OCI-LY1 (cell line): ENCODE data around the gene GABBR2.

Experiments
- H2AFZ ChIP-seq: fragments of 200-600 bp; sonication (generic), shearing (Covaris generic); 2 replicates; pipeline ENCODE4 v1.6.0; 2014; ENCODE audit warnings: antibody characterized with exemption, mild to moderate bottlenecking, low read length
- H3F3A ChIP-seq: fragments of 200-600 bp; sonication (generic), shearing (Covaris generic); 2 replicates; pipeline ENCODE4 v1.6.0; 2014; ENCODE audit warnings: mild to moderate bottlenecking, antibody characterized with exemption, low read length, moderate library complexity; ENCODE audit not compliant: insufficient read depth
- H3K27ac ChIP-seq: fragments of 200-600 bp; sonication (generic); 2 replicates; pipeline ENCODE4 v1.5.1; 2014; ENCODE audit warnings: low read length, mixed run types, mild to moderate bottlenecking, low read depth; ENCODE audit not compliant: poor library complexity, severe bottlenecking
- H3K27me3 ChIP-seq: fragments of 200-600 bp; sonication (generic); 2 replicates; pipeline ENCODE4 v1.6.0; 2014; ENCODE audit warnings: antibody characterized with exemption, mild to moderate bottlenecking, low read length, moderate library complexity; ENCODE audit not compliant: insufficient read depth
- H3K36me3 ChIP-seq: fragments of 200-600 bp; sonication (generic); 2 replicates; pipeline ENCODE4 v1.6.1; 2014; ENCODE audit warnings: mild to moderate bottlenecking, antibody characterized with exemption, low read length, moderate library complexity, mixed read lengths; ENCODE audit not compliant: insufficient read depth
- H3K4me1 ChIP-seq: fragments of 200-600 bp; sonication (generic); 2 replicates; pipeline ENCODE4 v1.5.1; 2014; ENCODE audit warnings: mild to moderate bottlenecking, low read length, moderate library complexity; ENCODE audit not compliant: insufficient read depth, severe bottlenecking
- H3K4me2 ChIP-seq: fragments of 200-600 bp; sonication (generic), shearing (Covaris generic); 2 replicates; pipeline ENCODE4 v1.6.1; 2014; ENCODE audit warnings: low read length
- H3K4me3 ChIP-seq: fragments of 200-600 bp; sonication (generic); 2 replicates; pipeline ENCODE4 v1.5.1; 2014; ENCODE audit warnings: low read length, low read depth, mild to moderate bottlenecking, mixed read lengths; ENCODE audit not compliant: poor library complexity, severe bottlenecking
- H3K79me2 ChIP-seq: fragments of 200-600 bp; shearing (Covaris generic); 2 replicates; pipeline ENCODE4 v1.6.1; 2016; ENCODE audit warnings: mixed run types, low read length, mixed read lengths; ENCODE audit not compliant: insufficient read depth
- H3K9ac ChIP-seq: fragments of 200-600 bp; sonication (generic), shearing (Covaris generic); 2 replicates; pipeline ENCODE4 v1.6.1; 2014; ENCODE audit warnings: mild to moderate bottlenecking, low read length, mixed read lengths
- H3K9me2 ChIP-seq: fragments of 200-600 bp; sonication (generic), shearing (Covaris generic); 2 replicates; pipeline ENCODE4 v1.6.1; 2014; ENCODE audit warnings: low read depth, mild to moderate bottlenecking, low read length, mixed read lengths
- H3K9me3 ChIP-seq: fragments of 200-600 bp; shearing (Covaris generic); 2 replicates; pipeline ENCODE4 v1.6.1; 2014; ENCODE audit warnings: low read length, mixed read lengths
- H4K20me1 ChIP-seq: fragments of 200-600 bp; sonication (generic), shearing (Covaris generic); 2 replicates; pipeline ENCODE4 v1.6.0; 2016; ENCODE audit warnings: mild to moderate bottlenecking, low read length; ENCODE audit not compliant: insufficient read depth
- CTCF ChIP-seq: fragments of 200-600 bp; sonication (generic), shearing (Covaris generic); IDR thresholded peaks from 2 replicates; pipeline ENCODE4 v1.5.1; 2017; ENCODE audit warnings: mild to moderate bottlenecking, antibody characterized with exemption, low read length, moderate library complexity, mixed read lengths
- EZH2 ChIP-seq: fragments of 200-600 bp; sonication (generic), shearing (Covaris generic); IDR thresholded peaks from 2 replicates; pipeline ENCODE4 v1.8.0; 2017; ENCODE audit warnings: borderline replicate concordance, mixed run types, mild to moderate bottlenecking, antibody characterized with exemption, low read length, moderate library complexity, mixed read lengths

Gene GABBR2

GRCh38 chr9:98361645-98362044, 347.1 kb downstream of the GABBR2 start:
- Histone ChIP-seq H4K20me1 (no peaks in the 10 kb centered on the region), H3F3A (no peaks in the 10 kb centered on the region), H3K9me2 (no peaks in the 10 kb centered on the region), H3K79me2 (no peaks in the 10 kb centered on the region), H3K9me3 (peaks cover 4% of the 10 kb centered on the region; the same call in 1 of the 2 replicates), H3K36me3 (no peaks in the 10 kb centered on the region), H3K9ac (no peak overlapping the region), H3K4me1 (no peaks in the 10 kb centered on the region), H3K27ac (no peak overlapping the region), H3K4me2 (no peak overlapping the region), H3K4me3 (no peak overlapping the region), H2AFZ (no peak overlapping the region), H3K27me3 (no peaks in the 10 kb centered on the region)
- TF ChIP-seq EZH2 (no peak), CTCF (no peak)

GRCh38 chr9:98360176-98360708, 348.5 kb downstream of the GABBR2 start:
- H3K27ac ChIP-seq: no peak overlapping the region
- no peaks in the 10 kb centered on the region for H3K4me1 ChIP-seq
- TF ChIP-seq EZH2 (no peak), CTCF (no peak)
- H3K4me3 ChIP-seq: no peak overlapping the region
- no peak overlapping the region for H3K4me2 ChIP-seq
- no peaks in the 10 kb centered on the region for H3F3A ChIP-seq
- no peaks in the 10 kb centered on the region for H3K79me2 ChIP-seq
- H3K36me3 ChIP-seq: no peaks in the 10 kb centered on the region
- no peak overlapping the region for H3K9ac ChIP-seq
- no peaks in the 10 kb centered on the region for H4K20me1 ChIP-seq
- H3K9me3 ChIP-seq: no peaks in the 10 kb centered on the region
- H2AFZ ChIP-seq: no peak overlapping the region
- no peaks in the 10 kb centered on the region for H3K9me2 ChIP-seq
- H3K27me3 ChIP-seq: no peaks in the 10 kb centered on the region

- Histone ChIP-seq H2AFZ (no peak overlapping the region), H3K27me3 (no peaks in the 10 kb centered on the region), H3K4me3 (no peak overlapping the region), H3K79me2 (no peaks in the 10 kb centered on the region), H3K36me3 (no peaks in the 10 kb centered on the region), H3K4me1 (no peaks in the 10 kb centered on the region), H4K20me1 (no peaks in the 10 kb centered on the region), H3F3A (no peaks in the 10 kb centered on the region), H3K4me2 (no peak overlapping the region), H3K9me3 (no peaks in the 10 kb centered on the region), H3K27ac (no peak overlapping the region), H3K9me2 (no peaks in the 10 kb centered on the region), H3K9ac (no peak overlapping the region)
- TF ChIP-seq CTCF (no peak), EZH2 (no peak)
Measured at GRCh38 chr9:98359569-98359968, 349.2 kb downstream of the GABBR2 start.
